Left lobe of liver (tissue), 2 donors: ENCODE measurements around the gene RABEP1. TPM values are rescaled to one million over a fixed set of nuclear protein-coding genes. Genes with fewer than 3 reads are reported as not detected.
"Not testable (repeated sequence)": the region's sequence is repeated elsewhere in the genome, so short reads cannot be mapped to it uniquely, and the experiment has no call there.

Experiments used
- ATAC-seq: fragments of 200-7000 bp; cut with Tn5 transposase; one replicate; pipeline ENCODE4 v1.9.1; 2020; ENCODE audit warnings: mild to moderate bottlenecking, moderate library complexity
- DNase-seq: peaks from one replicate; pipeline ENCODE4 v3.0.0-alpha.2; 2020; ENCODE audit warnings: low spot score
- total RNA-seq: library from RNA; stranded (reverse); gene quantifications from one replicate; pipeline ENCODE4 v1.2.1, GENCODE V29; 2021
- donor health status: DM: no; HTN: no; CAD: no; lungs with moderate emphysema.
- donor health status: DM: no; HTN: yes; CAD: no.

RABEP1 gene, protein sequence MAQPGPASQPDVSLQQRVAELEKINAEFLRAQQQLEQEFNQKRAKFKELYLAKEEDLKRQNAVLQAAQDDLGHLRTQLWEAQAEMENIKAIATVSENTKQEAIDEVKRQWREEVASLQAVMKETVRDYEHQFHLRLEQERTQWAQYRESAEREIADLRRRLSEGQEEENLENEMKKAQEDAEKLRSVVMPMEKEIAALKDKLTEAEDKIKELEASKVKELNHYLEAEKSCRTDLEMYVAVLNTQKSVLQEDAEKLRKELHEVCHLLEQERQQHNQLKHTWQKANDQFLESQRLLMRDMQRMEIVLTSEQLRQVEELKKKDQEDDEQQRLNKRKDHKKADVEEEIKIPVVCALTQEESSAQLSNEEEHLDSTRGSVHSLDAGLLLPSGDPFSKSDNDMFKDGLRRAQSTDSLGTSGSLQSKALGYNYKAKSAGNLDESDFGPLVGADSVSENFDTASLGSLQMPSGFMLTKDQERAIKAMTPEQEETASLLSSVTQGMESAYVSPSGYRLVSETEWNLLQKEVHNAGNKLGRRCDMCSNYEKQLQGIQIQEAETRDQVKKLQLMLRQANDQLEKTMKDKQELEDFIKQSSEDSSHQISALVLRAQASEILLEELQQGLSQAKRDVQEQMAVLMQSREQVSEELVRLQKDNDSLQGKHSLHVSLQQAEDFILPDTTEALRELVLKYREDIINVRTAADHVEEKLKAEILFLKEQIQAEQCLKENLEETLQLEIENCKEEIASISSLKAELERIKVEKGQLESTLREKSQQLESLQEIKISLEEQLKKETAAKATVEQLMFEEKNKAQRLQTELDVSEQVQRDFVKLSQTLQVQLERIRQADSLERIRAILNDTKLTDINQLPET
- 16.8 TPM for total RNA-seq

DNA sequence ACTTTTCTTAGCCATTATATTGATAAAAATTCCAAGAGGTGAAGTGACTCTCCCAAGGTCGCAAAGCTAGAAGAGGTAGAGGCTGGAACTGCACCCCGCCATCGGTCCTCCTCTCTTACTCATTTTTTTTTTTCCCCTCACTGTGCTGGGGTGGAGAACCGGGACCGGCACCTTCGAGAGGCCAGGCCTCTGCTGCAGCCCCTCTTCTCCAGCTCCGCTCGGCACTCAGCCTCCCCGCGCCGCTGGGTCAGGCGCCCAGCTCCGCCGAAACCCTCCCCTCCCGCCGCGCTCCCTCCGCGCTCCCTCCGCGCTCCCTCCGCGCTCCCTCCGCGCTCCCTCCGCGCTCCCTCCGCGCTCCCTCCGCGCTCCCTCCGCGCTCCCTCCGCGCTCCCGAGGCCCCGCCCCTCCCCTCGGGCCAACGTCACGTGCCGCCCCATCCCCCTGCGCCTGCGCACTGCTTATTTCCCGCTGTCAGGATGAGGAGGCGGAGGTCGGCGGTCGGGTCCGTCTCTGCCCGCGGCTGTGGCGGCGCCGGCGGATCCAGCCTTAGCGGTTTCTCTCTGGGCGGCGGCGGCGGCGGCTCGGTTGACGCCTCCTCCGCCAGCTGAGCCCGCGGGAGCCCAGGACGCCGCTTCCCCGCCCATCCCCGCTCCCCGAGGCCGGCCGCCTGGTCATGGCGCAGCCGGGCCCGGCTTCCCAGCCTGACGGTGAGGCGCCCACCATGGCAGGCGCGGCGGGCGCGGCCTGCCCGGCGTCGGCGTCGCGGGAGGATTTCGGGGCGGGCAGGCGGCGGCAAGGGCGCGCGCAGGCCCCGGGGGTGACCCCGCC is at the start of gene RABEP1:
Gene RABEP1, plus strand, starts transcription at position 471 of the 828 bp plus-strand sequence. Its CDS starts 203 bp downstream, at position 674.
- ATAC-seq, result peak; percentile 96
- DNase-seq, result peak; percentile 96

DNA sequence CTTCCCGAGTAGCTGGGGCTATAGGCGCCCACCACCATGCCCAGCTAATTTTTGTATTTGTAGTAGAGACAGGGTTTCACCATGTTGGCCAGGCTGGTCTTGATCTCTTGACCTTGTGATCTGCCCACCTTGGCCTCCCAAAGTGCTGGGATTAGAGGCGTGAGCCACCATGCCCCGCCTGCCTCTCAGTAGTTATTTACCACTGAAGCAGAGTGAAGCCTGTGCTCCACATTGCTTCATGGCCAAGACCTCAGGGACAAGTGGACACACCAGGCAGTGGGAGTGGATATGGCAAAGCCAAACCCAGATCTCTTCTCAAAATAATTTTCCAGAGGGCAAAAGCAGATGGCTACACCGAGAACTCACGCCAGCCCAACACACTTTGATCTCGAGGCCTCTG is 48.6 kb upstream of the RABEP1 start:
- not testable (repeated sequence) for DNase-seq, ATAC-seq

DNA sequence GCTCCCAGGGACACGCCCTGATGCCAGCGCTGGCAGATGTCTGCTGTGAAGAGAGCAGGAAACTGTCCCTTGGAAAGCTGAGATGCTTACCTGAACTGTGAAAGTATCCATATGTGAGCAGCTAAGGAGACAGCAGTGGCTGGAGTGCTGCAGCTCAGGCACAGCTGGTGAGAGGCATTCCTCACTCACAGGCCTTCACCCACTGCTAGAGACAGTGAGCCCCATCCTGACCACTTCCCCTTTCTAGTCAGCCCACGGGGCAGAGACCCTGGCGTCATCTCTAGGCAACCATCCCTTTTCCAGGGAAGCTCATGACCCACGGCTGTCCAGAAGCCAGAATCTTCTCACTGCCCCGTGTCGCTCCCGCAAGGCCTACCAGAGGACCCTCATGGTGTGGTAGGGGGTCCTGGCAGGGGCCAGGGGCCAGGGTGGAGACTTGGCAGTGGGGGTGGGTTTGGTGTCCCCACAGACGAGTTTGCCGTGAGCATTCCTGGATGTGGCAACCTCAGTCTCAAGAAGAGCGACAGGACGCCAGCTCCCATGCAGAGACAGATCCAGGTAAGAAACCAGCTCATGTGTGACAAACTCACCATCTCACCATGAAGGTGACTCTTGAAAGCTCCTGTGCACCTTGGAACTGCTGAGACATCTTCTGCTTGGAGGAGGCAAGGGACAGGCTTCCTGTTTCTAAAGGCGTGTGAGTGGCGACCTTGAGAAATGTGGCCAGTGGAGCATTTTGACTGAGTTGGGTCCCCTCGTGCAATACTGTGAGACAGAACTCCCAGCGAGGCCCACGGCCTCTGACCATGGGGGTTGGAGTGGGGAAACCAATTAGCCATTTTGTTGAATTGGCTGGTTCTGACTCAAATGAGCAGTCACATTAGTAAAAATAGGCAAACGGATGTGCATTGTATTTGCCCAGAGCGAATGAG is 47.2 kb upstream of the RABEP1 start, which contains the start of gene SCIMP:
Gene SCIMP, minus strand, starts transcription at position 216 of the 932 bp plus-strand sequence. Its CDS starts 105 bp downstream, at position 111.
- DNase-seq, result no peak
- ATAC-seq, result peak; percentile 7

DNA sequence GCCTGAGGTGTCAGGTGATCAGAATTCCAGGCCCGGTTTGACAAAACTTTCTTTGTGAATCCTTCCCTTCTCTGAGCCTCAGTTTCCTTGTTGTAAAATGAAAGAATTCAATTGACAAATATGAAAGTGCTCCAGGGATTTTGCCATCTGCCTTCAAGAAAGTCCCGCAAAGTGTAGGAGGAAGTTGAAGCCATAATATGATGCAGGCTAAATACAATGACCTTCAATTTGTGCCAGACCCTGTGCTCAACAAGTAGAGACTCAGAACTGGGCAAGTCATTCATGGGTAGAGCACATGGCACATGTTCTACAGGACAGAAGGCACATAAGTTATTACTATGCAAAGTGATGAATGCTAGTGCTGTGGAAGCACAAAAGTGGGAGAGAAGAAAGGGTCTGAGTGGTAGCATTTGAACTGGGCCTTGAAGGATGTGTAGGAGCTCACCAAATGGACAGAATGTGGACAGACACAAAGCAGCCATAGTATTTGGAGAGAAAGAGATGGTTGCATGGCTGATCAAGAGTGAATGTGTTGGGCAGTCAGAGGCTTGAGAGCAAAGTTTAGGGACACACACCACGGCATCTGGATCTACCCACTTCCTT is 45.0 kb upstream of the RABEP1 start:
- ATAC-seq, result no peak

DNA sequence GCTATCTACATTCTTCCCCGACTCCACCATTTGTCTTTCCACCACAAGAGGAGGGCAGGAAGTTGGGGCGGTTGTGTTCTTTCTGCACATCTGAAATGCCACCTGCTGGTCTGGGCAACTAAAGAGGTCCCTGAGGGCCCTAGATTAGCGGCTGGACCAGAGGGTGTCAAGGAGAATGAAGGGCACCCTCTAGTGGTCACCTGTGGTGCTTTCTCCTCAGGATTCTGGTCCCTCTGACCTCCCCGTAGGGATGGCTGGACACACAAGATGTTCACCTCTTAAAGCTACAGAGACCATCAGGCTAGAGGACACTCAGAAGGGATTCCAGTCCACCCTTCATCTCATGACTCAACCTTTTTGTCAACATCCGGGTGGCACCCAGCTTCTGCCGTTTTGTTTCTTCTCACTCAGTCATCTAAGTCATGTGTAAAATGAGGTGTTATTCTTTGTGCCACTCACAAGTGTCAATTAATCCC is 44.5 kb upstream of the RABEP1 start:
- ATAC-seq, result peak; percentile 95
- DNase-seq, result peak; percentile 74

More for the DNA sequence above, 45.0 kb upstream of the RABEP1 start:
- DNase-seq, result no peak

DNA sequence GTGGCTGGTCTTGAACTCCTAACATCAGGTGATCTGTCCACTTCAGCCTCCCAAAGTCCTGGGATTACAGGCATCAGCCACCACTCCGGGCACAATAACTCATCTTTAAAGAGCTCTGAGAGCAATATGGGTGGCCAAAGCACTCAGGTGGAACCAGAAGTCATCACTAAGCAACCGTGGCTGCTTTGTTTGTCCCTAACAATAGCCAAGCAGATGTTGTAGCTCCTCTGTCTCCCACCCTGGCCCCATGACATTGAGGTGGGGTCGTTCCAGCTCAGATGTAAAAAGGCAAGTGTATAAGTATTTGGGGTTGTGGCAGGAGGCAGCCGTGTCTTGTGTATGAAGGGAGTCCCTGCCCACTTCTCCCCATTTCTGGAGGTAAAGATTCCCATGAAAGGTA is 43.8 kb upstream of the RABEP1 start:
- no peak for ATAC-seq
- no peak for DNase-seq

DNA sequence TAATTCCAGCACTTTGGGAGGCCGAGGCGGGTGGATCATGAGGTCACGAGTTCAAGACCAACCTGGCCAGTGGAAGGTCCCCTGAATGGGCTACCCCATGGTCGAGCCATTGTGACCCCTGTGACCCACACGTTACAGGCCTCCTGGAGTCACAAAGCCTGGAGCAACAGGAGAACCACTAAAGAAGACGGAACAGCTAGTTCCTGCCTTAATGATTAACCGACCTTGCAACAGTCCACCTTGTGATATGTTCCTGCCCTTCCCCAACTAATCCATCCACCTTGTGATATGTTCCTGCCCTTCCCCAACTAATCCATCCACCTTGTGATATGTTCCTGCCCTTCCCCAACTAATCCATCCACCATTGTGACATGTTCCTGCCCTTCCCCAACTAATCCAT is 42.3 kb upstream of the RABEP1 start:
- not testable (repeated sequence) for ATAC-seq, DNase-seq

DNA sequence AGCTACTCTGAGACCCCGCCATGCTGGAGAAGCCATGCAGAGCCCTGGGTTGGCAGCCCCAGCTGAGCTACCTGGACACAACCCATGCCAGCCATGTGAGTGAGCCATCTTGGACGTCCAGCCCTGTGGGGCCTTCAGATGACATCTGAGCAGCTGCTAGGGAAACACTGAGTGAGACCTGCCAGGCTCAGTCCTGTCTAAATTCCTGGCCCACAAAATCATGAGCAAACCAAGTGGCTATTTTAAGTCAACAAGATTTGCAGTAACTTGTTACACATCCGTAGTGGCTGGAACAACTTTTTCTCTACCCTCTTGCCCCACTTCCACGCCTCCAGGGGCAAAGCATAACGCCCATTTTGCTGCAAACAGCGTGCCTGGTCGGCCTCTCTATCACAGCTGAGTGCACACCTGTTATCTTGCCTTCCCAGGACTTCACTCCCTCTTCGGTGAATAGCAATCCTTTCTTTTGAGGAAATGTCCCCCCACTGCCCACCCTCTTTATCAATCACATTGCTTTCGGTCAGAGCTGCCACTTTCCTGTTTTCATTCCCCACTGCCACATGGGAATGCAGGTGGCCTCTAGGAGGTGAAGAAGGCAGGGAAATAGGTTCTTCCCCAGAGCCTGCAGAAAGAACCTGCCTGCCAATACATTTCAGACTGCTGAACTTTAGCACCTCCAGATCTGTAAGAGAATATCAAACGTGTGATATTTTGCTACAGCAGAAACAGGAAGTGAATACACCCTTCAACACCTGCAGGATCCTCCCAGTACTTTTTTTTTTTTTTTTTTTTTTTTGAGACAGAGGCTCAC is 40.0 kb upstream of the RABEP1 start:
- ATAC-seq, result peak; percentile 48
- no peak for DNase-seq

DNA sequence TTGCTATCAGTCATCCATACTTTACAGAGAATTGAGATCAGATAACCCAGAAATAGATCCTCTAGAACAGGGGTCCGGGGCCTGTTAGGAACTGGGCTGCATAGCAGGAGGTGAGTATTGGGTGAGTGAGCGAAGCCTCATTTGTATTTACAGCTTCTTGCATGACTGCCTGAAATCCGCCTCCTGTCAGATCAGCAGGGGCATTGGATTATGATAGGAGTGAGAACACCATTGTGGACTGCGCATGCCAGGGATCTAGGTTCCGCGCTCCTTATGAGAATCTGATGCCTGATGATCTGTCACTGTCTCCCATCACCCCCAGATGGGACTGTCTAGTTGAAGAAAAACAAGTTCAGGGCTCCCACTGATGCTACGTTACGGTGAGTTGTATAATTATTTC is 34.5 kb upstream of the RABEP1 start:
- ATAC-seq, result no peak
- DNase-seq, result no peak

DNA sequence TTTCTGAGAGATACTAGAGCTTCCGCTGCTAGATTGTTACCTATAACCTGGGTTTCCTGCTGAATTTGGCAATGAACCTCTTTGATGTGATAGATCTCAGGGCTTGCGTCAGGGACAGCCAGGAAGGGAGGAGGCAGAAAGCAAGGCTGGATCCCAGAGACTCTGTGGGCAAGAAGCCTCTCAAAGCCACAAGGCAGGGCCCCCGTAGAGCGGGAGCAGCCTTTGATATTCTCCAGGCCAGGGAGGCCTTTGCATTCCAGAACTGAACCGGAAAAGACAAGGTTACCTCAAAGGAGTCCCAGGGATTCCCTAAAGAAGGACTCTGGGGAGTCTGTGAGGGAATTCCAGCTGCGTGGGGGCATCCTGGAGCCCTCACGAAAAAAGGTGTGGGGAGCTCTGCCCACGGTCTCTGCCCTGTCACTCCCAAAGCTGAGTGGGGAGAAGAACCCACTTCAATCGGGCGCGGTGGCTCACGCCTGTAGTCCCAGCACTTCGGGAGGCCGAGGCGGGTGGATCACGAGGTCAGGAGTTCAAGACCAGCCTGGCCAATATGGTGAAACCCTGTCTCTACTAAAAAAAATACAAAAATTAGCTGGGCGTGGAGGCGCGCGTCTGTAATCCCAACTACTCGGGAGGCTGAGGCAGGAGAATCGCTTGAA is 33.1 kb upstream of the RABEP1 start:
- ATAC-seq (no peak), DNase-seq (no peak)

DNA sequence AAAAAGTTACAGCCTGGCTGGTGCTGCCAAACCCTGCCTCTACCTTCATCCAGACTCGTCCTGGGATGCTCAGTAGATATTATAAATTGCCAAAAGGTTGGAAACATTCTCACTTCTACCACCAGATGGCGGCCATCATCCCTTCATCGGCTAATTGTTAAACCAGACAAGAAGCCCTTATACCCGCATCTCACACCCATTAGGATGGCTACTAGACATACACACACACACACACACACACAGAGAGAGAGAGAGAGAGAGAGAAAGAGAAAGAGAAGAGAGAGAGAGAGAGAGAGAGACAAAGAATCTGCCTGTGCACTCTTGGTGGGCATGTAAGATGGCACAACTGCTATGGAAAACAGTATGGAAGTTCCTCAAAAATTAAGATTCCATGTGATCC is 32.5 kb upstream of the RABEP1 start:
- DNase-seq, result peak; percentile 60
- peak; percentile 98 for ATAC-seq

DNA sequence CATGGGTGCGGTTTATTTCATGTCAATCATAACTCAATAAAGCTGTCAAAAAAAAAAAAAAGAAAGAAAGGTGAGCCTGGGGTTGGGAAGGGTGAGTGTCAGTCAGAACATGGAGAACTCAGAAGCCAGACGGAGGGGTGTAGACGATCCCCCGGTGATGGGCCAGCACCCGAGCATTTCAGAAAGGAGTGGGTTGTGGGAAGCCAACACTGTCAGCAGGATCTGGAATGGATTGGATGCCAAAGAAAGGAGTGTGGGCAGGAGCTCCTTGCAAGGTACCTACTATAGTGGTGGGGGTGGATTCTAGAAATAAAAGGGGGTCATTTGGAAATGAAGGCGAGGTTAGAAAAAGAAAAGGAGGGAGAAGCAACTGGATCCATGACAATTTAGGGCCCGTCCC is 27.7 kb upstream of the RABEP1 start:
- ATAC-seq (no peak), DNase-seq (no peak)

DNA sequence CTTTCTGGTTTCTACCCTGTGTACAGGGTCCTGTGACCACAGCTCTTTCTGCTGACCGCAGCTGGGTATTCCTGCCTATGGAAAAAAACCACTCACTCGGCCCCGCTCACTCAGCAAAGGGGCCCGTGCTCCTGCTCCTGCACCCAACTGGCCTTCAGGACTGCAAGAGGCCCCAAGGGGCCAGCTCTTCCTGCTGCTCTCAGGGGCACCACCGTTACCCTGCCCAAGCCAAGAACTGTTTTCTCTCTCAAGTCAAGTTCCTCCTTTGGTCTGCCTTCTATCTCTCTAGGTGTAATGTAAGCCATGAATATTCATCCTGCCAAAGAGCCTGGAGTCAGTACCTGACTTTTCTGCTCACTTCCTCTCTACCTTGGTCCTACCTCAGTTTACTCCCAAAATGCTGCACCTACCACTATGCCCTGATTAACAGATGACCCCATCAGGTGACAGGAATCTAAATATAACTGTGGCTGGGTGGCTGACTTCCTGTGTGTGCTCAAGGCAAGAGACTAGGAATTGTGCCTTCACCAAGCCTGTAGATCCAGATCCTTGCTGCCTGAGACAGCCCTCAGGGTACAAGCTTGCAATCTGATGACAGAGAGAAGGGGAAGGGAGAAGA is 27.1 kb upstream of the RABEP1 start:
- DNase-seq (no peak), ATAC-seq (no peak)

DNA sequence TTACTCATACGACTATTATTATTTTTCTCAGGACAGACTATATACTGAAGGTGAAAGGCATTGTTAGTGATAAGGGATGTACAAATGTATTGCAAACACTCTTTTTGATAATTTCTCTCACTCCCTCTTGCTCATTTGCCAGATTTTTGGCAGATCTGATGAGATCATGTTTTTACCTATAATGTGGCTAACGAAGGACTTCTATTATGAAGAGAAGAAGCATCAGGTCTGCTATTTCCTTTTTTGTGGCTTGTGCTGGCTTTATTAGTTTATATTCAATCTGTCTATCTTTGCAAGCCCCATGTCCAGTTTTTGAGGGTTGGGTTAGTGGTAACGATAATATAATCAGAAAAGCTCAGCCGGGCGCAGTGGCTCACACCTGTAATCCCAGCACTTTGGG is 25.0 kb upstream of the RABEP1 start:
- DNase-seq (no peak), ATAC-seq (no peak)

DNA sequence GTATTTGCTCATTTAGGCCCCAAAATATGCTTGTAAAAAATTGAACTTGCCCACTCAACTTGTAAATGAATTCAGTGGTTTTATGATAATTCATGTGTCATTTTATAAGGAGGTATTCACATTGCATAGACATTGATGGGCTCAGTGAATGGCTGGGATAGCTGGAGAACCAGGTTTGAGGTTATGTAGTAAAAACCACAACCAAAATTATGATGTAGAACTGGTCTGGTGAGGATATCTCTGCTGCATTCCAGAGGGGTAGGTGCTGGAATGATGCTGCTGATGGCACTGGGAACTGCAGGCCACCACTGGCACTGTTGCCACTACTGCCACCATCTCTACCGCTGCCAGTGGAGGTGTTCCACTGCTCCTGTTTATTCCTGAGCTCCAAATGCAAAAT is 21.5 kb upstream of the RABEP1 start:
- ATAC-seq (no peak), DNase-seq (no peak)

DNA sequence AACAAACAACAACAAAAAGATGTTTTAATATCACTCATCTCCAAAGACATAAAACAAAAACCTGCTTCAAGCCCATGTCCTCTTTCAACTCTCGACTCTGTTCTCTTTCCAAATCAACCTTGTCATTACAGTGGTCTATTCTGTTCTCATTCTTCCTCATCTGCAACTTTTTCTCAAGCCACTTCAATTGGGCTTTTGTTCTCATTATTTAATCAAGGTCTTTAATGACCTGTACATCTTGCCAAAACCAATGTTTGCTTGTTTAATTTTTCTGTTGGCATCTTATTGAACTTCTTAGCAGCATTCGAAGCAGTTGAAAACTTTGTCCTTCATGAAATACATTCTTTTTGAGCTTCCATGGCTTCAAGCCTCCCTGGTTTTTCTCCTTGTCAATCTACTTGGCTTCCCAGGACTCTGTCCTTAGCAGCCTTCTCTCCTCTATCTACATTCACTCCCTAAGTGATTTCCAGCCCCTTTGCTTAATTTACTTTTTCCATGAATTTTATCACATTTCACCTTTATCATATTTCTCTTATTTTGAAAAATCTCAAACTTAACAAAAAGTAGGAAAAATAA is 19.6 kb upstream of the RABEP1 start:
- no peak for DNase-seq
- no peak for ATAC-seq

DNA sequence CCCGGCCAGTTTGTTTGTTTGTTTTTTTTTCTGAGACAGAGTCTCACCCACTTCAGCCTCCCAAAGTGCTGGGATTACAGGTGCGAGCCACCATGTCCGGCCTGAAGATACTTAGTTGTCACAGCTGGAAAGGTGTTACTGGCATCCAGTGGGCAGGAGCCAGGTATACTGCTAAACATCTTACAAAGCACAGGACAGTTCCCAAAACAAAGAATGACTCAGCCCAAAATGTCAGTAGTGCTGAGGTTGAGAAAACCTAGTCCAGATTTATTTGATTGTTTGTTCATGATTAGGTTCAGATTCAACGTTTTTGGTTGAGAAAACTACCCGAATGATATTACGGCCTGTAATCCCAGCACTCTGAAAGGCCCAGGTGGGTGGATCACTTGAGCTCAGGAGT is 18.6 kb upstream of the RABEP1 start:
- no peak for ATAC-seq
- no peak for DNase-seq
